GM12873 (cell line): ENCODE measurements around the gene LYPD6.

Source experiments
- TF ChIP-seq, protein P1 (sequence below): IDR thresholded peaks from 2 replicates; pipeline ENCODE4 v1.5.1; 2012; ENCODE audit warnings: low read depth, mild to moderate bottlenecking, moderate library complexity, low read length, control low read depth; ENCODE audit not compliant: insufficient read depth; ENCODE audit errors: missing control alignments

LYPD6 gene

GRCh38 chr2:149346272-149346671 is 15.9 kb downstream of the LYPD6 start:
- TF ChIP-seq, protein P1, sequence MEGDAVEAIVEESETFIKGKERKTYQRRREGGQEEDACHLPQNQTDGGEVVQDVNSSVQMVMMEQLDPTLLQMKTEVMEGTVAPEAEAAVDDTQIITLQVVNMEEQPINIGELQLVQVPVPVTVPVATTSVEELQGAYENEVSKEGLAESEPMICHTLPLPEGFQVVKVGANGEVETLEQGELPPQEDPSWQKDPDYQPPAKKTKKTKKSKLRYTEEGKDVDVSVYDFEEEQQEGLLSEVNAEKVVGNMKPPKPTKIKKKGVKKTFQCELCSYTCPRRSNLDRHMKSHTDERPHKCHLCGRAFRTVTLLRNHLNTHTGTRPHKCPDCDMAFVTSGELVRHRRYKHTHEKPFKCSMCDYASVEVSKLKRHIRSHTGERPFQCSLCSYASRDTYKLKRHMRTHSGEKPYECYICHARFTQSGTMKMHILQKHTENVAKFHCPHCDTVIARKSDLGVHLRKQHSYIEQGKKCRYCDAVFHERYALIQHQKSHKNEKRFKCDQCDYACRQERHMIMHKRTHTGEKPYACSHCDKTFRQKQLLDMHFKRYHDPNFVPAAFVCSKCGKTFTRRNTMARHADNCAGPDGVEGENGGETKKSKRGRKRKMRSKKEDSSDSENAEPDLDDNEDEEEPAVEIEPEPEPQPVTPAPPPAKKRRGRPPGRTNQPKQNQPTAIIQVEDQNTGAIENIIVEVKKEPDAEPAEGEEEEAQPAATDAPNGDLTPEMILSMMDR: no peak

DNA sequence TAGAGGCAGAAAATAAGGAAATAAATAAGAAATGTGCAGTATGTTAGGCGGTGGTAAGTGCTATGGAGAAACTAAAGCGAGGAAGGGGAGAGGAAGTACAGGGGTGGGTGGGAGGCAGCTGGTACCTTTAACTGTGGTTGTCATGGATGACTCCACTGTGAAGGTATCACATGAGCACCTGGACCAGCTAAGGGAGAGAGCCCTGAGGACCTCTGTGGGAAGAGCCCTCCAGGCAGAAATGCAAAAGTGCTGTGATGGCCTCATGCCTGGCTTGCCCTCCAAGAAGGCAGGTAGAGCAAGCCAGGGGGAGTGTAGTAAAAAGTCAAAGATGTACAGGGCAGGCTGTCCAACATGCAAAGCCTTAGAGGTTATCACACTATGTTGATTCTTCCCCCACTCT is 17.9 kb downstream of the LYPD6 start:
- TF ChIP-seq, protein P1: no peak

DNA sequence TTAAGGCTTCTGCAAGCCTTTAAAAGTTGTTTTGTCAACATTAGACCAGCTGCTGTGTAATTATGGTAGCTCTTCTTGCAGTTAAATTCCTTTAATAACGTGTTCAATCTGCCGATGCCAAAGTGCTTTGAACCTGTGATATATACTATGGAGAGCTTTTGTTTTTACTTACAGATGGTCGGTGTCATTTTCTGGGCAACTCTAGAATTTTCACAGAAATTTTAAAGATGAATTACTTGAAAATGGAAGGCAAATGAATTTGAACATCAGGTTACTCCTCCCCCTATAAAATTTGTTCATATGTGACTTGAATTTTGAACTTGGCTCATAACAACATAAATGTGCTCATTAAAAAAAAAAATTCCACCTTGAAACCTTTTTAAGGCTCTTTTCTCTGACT is 23.0 kb downstream of the LYPD6 start:
- TF ChIP-seq, protein P1: no peak

DNA sequence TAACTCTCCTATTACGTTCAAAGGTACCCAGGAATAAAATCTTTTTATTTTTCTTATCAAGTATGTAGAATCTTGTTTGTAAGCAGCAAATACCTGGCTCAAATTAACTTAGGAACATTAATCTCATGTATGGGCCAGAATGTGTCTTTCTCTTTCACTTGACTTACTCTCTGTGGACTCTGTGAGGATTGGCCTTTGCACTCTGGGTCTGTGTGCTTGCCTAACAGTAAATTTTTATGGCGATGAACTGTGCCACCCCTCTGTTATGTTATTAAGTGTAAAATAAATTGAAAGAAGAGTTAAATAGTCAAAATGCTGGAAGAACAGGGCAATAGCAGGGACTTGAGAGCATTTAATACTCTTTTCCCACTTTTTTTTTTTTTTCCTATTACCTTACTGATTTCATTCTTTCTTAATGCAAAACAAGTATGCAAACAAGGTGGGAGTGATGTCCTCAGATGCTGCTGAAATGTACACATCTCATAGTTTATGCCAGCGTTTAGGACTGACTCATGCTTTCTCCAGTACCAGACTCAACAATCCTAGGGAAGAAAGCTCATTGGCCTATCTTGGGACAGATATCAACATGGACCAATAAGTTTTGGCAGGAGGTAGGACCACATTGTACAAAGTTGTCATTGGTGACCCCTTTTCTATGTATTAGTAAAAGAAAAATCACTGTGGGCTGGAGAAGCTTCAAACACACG is 25.5 kb downstream of the LYPD6 start:
- TF ChIP-seq, protein P1: no peak

DNA sequence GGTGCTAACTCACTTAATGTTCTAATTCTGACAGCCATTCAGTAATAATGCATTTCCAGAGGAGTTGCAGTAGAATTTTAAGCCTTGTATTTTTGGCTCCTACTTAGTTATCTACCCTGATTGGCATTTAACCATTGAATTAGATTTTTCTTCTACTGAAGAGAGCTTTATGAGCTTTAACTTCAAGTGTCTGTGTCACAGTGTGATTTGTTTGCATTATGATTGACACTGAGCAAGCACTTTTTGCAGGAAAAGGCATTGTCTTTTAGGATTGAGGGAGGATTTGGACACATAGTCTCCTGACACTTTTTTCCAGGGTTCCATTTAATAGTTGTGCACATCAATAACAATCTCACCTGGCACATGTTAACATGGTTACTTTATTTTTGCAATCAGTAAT is 26.7 kb downstream of the LYPD6 start:
- TF ChIP-seq, protein P1: no peak

GRCh38 chr2:149360106-149360505 is 29.7 kb downstream of the LYPD6 start:
- TF ChIP-seq, protein P1: no peak

GRCh38 chr2:149363958-149364357 is 33.6 kb downstream of the LYPD6 start:
- TF ChIP-seq, protein P1: no peak
